ENCODE measurements around the gene ATF2.
"Not testable (repeated sequence)": the region's sequence is repeated elsewhere in the genome, so short reads cannot be mapped to it uniquely, and the experiment has no call there.

ATF2 gene

GRCh38 chr2:175158894-175159293, 9.1 kb downstream of the ATF2 start:
- DNase-seq: no peak

GRCh38 chr2:175156534-175156933, 11.5 kb downstream of the ATF2 start:
- no peak for DNase-seq

- DNase-seq: no peak
Measured at GRCh38 chr2:175154661-175155082, 13.3 kb downstream of the ATF2 start.

GRCh38 chr2:175152242-175152641, 15.8 kb downstream of the ATF2 start:
- DNase-seq: no peak

- no peak for DNase-seq
Measured at GRCh38 chr2:175151791-175152190, 16.2 kb downstream of the ATF2 start.

- DNase-seq: no peak
Measured at GRCh38 chr2:175147186-175147585, 20.8 kb downstream of the ATF2 start.

GRCh38 chr2:175143678-175144077, 24.3 kb downstream of the ATF2 start:
- DNase-seq: no peak

- DNase-seq: no peak
Measured at GRCh38 chr2:175143191-175143590, 24.8 kb downstream of the ATF2 start.

- no peak for DNase-seq
Measured at GRCh38 chr2:175140332-175140731, 27.7 kb downstream of the ATF2 start.

GRCh38 chr2:175137793-175138192, 30.2 kb downstream of the ATF2 start:
- DNase-seq: no peak

- no peak for DNase-seq
Measured at GRCh38 chr2:175136334-175137215, 31.4 kb downstream of the ATF2 start.

- DNase-seq: no peak
Measured at GRCh38 chr2:175135862-175136261, 32.1 kb downstream of the ATF2 start.

- no peak for DNase-seq
Measured at GRCh38 chr2:175135177-175135576, 32.8 kb downstream of the ATF2 start.

- DNase-seq: no peak
Measured at GRCh38 chr2:175131252-175131651, 36.8 kb downstream of the ATF2 start.

- DNase-seq: no peak
Measured at GRCh38 chr2:175126661-175127060, 41.3 kb downstream of the ATF2 start.

GRCh38 chr2:175123254-175123653, 44.7 kb downstream of the ATF2 start:
- no peak for DNase-seq

- no peak for DNase-seq
Measured at GRCh38 chr2:175111200-175111657, 56.8 kb downstream of the ATF2 start.

- DNase-seq: not testable (repeated sequence)
Measured at GRCh38 chr2:175108091-175108490, 59.9 kb downstream of the ATF2 start.

- DNase-seq: no peak
Measured at GRCh38 chr2:175107146-175107545, 60.9 kb downstream of the ATF2 start.

- DNase-seq: no peak
Measured at GRCh38 chr2:175103191-175103590, 64.8 kb downstream of the ATF2 start.

GRCh38 chr2:175101514-175101913, 66.5 kb downstream of the ATF2 start:
- DNase-seq: no peak

GRCh38 chr2:175097297-175097696, 70.7 kb downstream of the ATF2 start:
- no peak for DNase-seq

GRCh38 chr2:175084117-175084516, 83.9 kb downstream of the ATF2 start:
- not testable (repeated sequence) for DNase-seq

- no peak for DNase-seq
Measured at GRCh38 chr2:175080479-175080878, 87.5 kb downstream of the ATF2 start.

- no peak for DNase-seq
Measured at GRCh38 chr2:175076272-175076671, 91.7 kb downstream of the ATF2 start.

Measured in activated T-cell treated with anti-CD3 and anti-CD28 coated beads, Interleukin-2, amount 50 U/mL, for 48 hours (primary cell).